Retinal pigment epithelial cell (primary cell): ENCODE measurements around the gene S1PR3.
A peak's percentile ranks its signal among the peaks of the same experiment; 100 is the strongest.

ENCODE experiments used
- DNase-seq: peaks from one replicate; pipeline ENCODE4 v3.0.0-alpha.2; 2010; ENCODE audit warnings: low read depth
- H3K4me3 ChIP-seq: 2 replicates; pipeline ENCODE4 v1.5.1; 2011; ENCODE audit warnings: mild to moderate bottlenecking, low read length, control low read depth, moderate library complexity
- TF ChIP-seq, protein P1 (sequence below): conservative IDR thresholded peaks from 2 replicates; pipeline ENCODE4 v1.5.1; 2011; ENCODE audit warnings: low read depth, low read length, control low read depth, inconsistent platforms

Gene S1PR3

DNA sequence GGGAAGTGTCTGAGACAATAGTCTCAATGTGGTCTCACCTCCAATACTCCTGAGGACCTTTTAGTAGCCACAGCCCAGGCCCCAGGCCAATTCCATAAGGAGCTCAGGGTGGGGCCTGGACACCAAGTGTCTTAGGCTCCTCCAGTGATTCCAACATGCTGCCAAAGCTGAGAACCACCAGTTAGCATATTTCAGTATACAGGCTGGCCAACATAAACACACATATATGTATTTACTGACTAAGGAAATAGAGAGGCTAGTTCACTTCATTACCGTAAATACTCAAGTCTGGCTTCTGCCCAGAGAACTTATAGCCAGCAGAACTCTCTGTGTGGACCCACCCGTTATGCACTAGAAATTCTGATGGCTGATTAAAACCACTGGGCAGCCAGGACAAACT lies 24.1 kb downstream of the S1PR3 start:
- TF ChIP-seq, protein P1, sequence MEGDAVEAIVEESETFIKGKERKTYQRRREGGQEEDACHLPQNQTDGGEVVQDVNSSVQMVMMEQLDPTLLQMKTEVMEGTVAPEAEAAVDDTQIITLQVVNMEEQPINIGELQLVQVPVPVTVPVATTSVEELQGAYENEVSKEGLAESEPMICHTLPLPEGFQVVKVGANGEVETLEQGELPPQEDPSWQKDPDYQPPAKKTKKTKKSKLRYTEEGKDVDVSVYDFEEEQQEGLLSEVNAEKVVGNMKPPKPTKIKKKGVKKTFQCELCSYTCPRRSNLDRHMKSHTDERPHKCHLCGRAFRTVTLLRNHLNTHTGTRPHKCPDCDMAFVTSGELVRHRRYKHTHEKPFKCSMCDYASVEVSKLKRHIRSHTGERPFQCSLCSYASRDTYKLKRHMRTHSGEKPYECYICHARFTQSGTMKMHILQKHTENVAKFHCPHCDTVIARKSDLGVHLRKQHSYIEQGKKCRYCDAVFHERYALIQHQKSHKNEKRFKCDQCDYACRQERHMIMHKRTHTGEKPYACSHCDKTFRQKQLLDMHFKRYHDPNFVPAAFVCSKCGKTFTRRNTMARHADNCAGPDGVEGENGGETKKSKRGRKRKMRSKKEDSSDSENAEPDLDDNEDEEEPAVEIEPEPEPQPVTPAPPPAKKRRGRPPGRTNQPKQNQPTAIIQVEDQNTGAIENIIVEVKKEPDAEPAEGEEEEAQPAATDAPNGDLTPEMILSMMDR, result no peak

DNA sequence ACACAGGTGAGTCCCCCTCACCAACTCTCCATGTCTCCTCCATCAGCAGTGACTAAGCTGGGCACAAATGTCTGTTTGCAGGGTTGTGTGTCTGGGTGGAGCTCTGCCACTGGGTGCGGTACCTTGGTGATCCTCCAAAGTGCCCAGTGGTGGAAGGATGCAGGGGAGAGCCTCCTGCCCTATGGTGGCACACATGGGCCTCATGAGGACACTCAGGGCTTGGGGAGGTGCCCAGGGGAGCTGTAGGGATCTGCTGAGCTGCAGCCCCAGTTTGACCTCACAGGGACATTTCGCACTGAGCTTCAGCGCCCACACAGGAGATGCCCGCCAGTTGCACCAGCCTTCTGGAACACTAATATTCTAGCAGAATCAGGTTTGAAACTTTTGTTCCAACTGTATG lies 29.5 kb downstream of the S1PR3 start:
- H3K4me3 ChIP-seq, result no peak overlapping the region
- TF ChIP-seq, protein P1, result no peak
- no peak for DNase-seq

More for the DNA sequence above, 24.1 kb downstream of the S1PR3 start:
- no peak for DNase-seq
- no peak overlapping the region for H3K4me3 ChIP-seq

DNA sequence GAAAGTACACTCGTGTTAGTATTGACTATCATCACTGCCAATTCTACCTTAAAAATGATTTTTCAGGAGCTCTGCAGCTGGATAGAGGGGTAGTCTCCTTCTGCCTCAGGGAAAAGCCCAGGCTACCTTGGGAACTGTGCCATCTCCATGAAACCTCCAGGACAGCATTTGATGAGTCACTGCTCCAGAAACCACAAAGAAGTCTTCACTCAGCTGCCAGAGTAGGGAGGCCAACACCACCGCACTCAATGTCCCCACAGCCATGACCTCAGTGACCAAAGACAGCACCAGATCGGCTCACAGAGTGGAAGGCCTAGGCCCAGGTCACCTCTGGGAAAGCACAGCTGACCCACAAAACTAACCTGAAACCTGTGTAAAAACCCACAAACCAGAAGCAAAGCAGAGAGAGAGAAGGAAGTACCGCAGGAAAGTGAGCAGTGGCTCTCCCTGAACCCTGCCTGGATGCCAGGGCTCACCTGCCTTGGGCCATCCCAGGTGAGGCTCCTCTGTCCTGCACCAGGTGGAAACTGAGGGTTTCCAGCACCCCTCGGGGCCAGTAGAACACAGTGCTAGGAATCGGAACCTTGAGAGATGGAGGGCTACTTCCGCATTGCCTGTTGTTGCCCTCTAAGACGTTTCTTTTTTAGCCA lies 30.0 kb downstream of the S1PR3 start:
- TF ChIP-seq, protein P1, result no peak
- peak; percentile 43 for DNase-seq
- H3K4me3 ChIP-seq, result no peak overlapping the region

DNA sequence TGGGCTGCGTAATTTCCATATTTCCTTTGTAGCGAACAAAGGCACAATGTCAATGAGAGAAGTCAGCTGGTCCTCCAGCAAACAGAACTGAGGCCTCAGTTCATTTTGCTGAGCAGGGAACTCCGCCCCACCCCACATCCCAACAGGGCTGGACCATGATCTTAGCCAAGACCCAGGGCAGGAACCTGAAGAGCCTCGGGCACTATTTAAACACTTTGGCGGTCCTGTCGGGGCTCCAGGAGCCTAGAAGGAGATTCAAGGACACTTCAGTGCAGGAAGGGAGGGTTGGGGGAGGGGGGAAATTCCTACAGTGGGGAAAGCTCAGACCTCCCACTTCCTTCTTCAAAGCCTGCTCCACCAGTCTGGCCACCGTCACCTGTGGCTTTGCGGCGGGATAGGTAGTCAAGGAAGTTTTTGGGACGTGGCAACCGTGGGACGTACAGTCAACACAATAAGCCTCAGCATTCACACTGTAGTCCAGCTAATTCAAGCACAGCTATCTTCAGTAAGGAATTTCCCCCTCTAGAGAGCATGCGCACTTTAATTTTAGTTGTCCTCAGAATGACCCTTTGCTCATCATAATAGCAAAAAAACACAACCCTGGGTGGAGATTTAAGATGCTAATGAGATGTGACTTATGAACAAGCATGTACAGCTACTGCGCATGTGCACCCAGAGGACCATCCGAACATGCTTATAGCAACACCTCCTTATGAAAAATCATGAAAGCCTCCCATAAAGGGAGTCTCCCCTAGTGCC lies 30.9 kb downstream of the S1PR3 start:
- H3K4me3 ChIP-seq, result no peak overlapping the region
- TF ChIP-seq, protein P1, result no peak
- peak; percentile 83 for DNase-seq

DNA sequence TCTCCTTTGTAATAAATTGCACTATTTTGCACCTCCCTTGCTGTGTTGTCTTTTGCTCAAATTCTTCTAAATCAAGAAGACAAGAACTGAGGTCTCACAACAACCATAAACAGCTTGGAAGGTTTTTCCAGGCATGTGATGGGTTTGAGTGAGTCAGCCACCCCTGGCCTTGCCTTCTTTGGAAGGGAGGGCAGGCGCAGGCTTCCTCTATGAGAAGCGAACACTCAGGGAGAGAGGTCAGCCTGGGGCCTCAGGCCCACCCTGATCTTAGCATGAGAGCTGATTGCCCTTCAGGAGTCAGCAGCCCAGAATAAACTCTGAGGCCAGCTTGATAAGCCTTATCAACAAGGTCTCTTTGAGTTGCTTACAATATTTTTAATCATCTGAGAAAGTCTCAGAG lies 31.6 kb downstream of the S1PR3 start:
- DNase-seq, result peak; percentile 87
- TF ChIP-seq, protein P1, result no peak
- H3K4me3 ChIP-seq, result no peak overlapping the region

DNA sequence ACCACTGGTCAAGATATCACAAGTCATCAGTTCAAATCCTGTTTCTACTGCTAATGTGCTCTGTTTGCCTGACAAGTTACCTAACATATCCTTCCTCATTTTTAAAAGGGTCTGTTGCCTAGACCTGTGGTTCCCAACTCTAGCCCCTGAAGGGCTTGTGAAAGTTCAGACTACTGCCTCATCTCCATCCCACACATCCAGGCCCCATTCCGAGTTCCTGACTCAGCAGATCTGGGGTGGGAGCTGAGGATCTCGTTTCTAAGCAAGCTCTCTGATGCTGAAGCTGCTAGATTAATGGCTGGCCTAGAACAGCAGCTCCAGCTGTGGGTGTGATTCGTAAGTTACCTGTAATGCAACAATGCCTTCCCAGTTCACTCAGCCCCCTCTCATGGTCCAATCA lies 32.5 kb downstream of the S1PR3 start:
- TF ChIP-seq, protein P1, result no peak
- H3K4me3 ChIP-seq, result no peak overlapping the region
- DNase-seq, result no peak

DNA sequence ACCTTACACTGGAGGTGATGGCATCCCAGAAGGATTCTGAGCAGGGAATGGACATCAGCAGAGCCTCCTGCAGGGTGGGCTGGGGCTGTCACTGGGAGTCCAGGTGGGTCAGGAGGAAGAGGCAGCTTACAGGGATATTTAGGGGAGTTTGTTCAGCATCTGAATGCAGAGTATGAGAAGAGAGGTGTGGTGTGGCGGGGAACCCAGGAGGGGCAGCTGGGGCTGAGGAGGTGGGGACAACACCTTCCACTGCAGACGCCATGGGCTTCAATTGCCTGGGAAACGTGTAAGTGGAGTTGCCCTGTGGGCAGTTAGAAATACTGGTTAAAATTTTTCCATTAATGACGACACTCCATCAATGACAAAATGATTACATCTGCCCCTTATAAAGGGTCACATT lies 33.5 kb downstream of the S1PR3 start:
- H3K4me3 ChIP-seq, result no peak overlapping the region

More for the DNA sequence above, 33.5 kb downstream of the S1PR3 start:
- DNase-seq, result no peak
- TF ChIP-seq, protein P1, result no peak
